Smooth muscle cell (in vitro differentiated cells): ENCODE data around the gene LRP1B. TPM values are rescaled to one million over a fixed set of nuclear protein-coding genes. Genes with fewer than 3 reads are reported as not detected.
A peak's percentile ranks its signal among the peaks of the same experiment; 100 is the strongest.

ENCODE experiments used
- DNase-seq: peaks from one replicate; lab custom pipeline; 2025; ENCODE audit not compliant: unreplicated experiment; lab: John Stamatoyannopoulos, UW
- H2AFZ ChIP-seq: fragments of 200-600 bp; sonication (generic); 2 replicates; pipeline ENCODE4 v1.6.0; 2016; ENCODE audit warnings: antibody characterized with exemption, low read depth, mild to moderate bottlenecking
- H3F3A ChIP-seq: fragments of 200-600 bp; sonication (generic); 2 replicates; pipeline ENCODE4 v1.6.0; 2017; ENCODE audit warnings: antibody characterized with exemption, low read depth
- H3K27ac ChIP-seq: fragments of 200-600 bp; sonication (generic); 2 replicates; pipeline ENCODE4 v1.5.1; 2016; ENCODE audit warnings: low read depth, mild to moderate bottlenecking
- H3K27me3 ChIP-seq: fragments of 200-600 bp; sonication (generic); 2 replicates; pipeline ENCODE4 v1.6.1; 2016; ENCODE audit warnings: low read depth, mild to moderate bottlenecking
- H3K36me3 ChIP-seq: fragments of 200-600 bp; sonication (generic); 2 replicates; pipeline ENCODE4 v1.5.1; 2016; ENCODE audit warnings: low read depth
- H3K4me1 ChIP-seq: fragments of 200-600 bp; sonication (generic); 2 replicates; pipeline ENCODE4 v1.5.1; 2016; ENCODE audit warnings: low read depth
- H3K4me2 ChIP-seq: fragments of 200-600 bp; sonication (generic); 2 replicates; pipeline ENCODE4 v1.6.0; 2016; ENCODE audit warnings: mild to moderate bottlenecking
- H3K4me3 ChIP-seq: fragments of 200-600 bp; sonication (generic); 2 replicates; pipeline ENCODE4 v1.5.1; 2016; ENCODE audit warnings: mild to moderate bottlenecking
- H3K79me2 ChIP-seq: fragments of 200-600 bp; sonication (generic); 2 replicates; pipeline ENCODE4 v1.6.0; 2016; ENCODE audit warnings: low read depth, mild to moderate bottlenecking
- H3K9ac ChIP-seq: fragments of 200-600 bp; sonication (generic); 2 replicates; pipeline ENCODE4 v1.6.0; 2016; ENCODE audit warnings: low read depth
- H3K9me3 ChIP-seq: fragments of 200-600 bp; sonication (generic); replicated peaks from 2 replicates; pipeline ENCODE4 v1.5.1; 2016; ENCODE audit warnings: low read depth
- H4K20me1 ChIP-seq: fragments of 200-600 bp; sonication (generic); 2 replicates; pipeline ENCODE4 v1.6.0; 2016; ENCODE audit warnings: low read depth
- WGBS: methylation state at CpG from one replicate; pipeline ENCODE4 v1.1.7; 2016; ENCODE audit warnings: low lambda C conversion rate; 5-methylcytosine and 5-hydroxymethylcytosine counted together
- polyA plus RNA-seq: library from polyadenylated mRNA; unstranded; fragments of >200 nt; fragmentation: Nextera tagmentation; extraction: Ambion mirVana; gene quantifications from 2 replicates; pipeline ENCODE4 v1.2.1, GENCODE V29; 2016
- total RNA-seq: library from RNA; depleted of rRNA; stranded (reverse); fragments of >200 nt; gene quantifications from 2 replicates; pipeline ENCODE4 v1.2.3, GENCODE V29; 2014
- TF ChIP-seq, protein P1 (sequence below): fragments of 200-600 bp; sonication (generic); IDR thresholded peaks from 2 replicates; pipeline ENCODE4 v1.5.1; 2017; ENCODE audit warnings: borderline replicate concordance, mild to moderate bottlenecking, antibody characterized with exemption; ENCODE audit not compliant: insufficient read depth, poor library complexity, severe bottlenecking

The LRP1B gene
- total and polyA plus RNA-seq, 2 experiments from 2014 or later, result 0.08 to 2.9 TPM

DNA sequence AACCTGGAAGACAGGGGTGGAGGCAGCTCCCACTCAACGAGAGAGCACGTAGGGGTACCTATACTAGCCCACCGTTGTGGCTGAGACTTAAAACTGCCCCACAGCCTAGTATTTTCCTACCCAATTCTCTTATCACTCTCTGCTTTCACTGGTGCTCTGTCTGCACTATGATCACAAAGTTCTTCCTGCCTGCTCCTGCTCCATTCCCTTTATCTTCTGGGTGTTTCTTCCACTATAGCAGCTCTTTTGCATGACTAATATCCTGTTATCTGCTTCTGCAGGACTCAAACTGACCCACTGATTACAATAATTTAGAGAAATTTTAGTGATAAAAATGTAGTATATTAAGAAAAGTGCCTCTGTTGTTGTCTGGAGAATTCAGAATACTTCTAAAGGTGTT, 184.8 kb downstream of the LRP1B start:
- WGBS, result 62% methylated on average over 3 of the region's 3 CpGs
- Histone ChIP-seq H2AFZ (no peak overlapping the region), H4K20me1 (no peaks in the 10 kb centered on the region), H3F3A (no peaks in the 10 kb centered on the region), H3K4me2 (no peak overlapping the region), H3K27me3 (no peaks in the 10 kb centered on the region), H3K79me2 (no peaks in the 10 kb centered on the region), H3K36me3 (no peaks in the 10 kb centered on the region), H3K9me3 (no peaks in the 10 kb centered on the region), H3K4me3 (no peak overlapping the region), H3K9ac (no peak overlapping the region), H3K4me1 (no peaks in the 10 kb centered on the region), H3K27ac (no peak overlapping the region)
- DNase-seq, result no peak
- TF ChIP-seq, protein P1, sequence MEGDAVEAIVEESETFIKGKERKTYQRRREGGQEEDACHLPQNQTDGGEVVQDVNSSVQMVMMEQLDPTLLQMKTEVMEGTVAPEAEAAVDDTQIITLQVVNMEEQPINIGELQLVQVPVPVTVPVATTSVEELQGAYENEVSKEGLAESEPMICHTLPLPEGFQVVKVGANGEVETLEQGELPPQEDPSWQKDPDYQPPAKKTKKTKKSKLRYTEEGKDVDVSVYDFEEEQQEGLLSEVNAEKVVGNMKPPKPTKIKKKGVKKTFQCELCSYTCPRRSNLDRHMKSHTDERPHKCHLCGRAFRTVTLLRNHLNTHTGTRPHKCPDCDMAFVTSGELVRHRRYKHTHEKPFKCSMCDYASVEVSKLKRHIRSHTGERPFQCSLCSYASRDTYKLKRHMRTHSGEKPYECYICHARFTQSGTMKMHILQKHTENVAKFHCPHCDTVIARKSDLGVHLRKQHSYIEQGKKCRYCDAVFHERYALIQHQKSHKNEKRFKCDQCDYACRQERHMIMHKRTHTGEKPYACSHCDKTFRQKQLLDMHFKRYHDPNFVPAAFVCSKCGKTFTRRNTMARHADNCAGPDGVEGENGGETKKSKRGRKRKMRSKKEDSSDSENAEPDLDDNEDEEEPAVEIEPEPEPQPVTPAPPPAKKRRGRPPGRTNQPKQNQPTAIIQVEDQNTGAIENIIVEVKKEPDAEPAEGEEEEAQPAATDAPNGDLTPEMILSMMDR, result no peak

DNA sequence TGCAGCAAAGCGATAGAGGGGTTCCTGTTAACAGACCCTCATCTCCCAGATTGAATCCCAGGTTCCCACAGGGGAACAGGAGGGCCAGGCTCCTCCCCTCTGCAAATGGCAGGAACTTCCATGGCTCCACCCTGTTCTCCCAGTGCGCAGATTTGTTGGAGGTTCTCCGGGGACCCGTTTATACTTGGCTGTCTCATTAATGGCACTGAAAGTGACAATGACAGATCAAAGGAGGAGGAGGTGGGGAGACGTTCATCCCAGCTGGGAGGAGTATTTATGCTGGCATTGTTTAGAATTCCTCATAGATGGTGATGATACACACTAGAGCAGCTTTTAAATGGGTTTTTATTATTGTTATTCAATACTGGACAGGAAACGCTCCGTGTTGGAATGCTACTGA, 186.9 kb downstream of the LRP1B start:
- Histone ChIP-seq H3F3A (no peaks in the 10 kb centered on the region), H3K9ac (no peak overlapping the region), H3K36me3 (no peaks in the 10 kb centered on the region), H3K4me3 (no peak overlapping the region), H3K9me3 (no peaks in the 10 kb centered on the region), H4K20me1 (no peaks in the 10 kb centered on the region), H3K27ac (no peak overlapping the region), H3K4me2 (no peak overlapping the region), H3K79me2 (no peaks in the 10 kb centered on the region), H2AFZ (no peak overlapping the region), H3K4me1 (no peaks in the 10 kb centered on the region), H3K27me3 (no peaks in the 10 kb centered on the region)
- DNase-seq, result no peak
- WGBS, result 86% methylated on average over 7 of the region's 7 CpGs
- TF ChIP-seq, protein P1, result no peak

DNA sequence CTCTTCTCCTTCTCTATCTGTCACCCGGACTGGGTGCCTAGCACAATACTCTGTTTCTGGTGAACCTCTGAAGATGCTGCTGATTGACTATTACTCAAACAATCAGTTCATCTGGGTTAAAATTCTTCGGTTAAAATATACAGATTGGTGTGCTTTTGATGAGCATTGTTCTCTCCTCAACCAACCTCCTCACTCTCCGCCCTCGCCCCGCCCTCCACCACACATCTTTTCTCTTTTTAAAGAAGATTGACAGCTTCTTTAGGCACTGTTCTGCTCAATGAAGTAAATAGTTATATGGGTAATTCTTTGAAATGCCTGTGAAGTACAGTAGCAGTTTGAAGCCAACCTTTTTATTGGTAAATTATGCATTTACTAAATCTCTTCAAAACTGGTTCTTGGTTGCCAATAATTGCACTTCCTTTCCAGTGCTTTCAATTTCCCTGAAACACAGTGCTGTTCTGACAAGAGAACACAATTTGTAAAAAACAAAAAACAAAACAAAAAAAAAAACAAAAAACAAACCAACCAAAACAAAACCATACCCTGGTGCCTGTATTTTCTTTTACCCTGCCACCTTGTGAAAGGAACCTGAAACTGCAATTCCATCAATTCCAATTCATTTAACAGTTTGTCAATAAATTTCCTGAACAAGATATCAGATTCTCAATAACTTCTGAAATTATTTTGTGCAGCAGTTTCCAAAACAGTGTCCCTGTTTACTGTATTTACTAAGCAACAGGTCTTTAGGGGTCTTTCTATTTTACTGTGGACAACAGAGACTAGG, 188.6 kb downstream of the LRP1B start:
- 76% methylated on average over 5 of the region's 5 CpGs for WGBS
- H3F3A ChIP-seq, result no peaks in the 10 kb centered on the region
- H2AFZ ChIP-seq, result peak overlapping the region; percentile 46
- H3K4me3 ChIP-seq, result no peak overlapping the region
- no peaks in the 10 kb centered on the region for H3K9me3 ChIP-seq
- no peak overlapping the region for H3K9ac ChIP-seq
- TF ChIP-seq, protein P1, result peak; percentile 48
- H3K27me3 ChIP-seq, result no peaks in the 10 kb centered on the region
- H3K27ac ChIP-seq, result no peak overlapping the region
- no peaks in the 10 kb centered on the region for H3K4me1 ChIP-seq
- no peaks in the 10 kb centered on the region for H3K36me3 ChIP-seq
- H4K20me1 ChIP-seq, result no peaks in the 10 kb centered on the region
- no peak for DNase-seq
- H3K79me2 ChIP-seq, result no peaks in the 10 kb centered on the region
- H3K4me2 ChIP-seq, result no peak overlapping the region

DNA sequence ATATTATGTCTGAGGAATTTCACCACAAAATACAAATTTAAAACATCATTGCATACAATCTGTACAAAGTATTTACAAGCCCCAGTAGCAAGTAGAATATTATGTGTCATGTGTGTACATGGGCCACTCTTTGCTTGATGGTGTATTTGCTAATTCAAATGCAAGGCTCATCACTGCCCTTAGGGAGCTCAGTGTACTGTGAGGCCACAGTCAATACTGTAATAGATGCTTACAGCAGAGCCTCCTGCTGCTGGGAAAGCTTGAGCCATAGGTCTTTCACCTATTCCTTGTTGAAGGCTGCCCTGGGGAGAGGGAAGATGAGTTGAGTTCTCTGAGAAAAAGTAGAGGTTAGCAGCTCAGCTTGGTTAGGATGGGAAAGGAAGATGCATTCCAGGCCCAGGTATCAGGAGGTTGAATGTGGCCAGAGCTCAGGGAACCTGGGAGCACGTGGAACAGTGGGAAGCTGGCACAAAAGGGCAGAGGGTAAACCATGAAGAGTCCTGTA, 189.6 kb downstream of the LRP1B start:
- H3K4me2 ChIP-seq, result no peak overlapping the region
- H3K4me3 ChIP-seq, result no peak overlapping the region
- no peaks in the 10 kb centered on the region for H3K27me3 ChIP-seq
- TF ChIP-seq, protein P1, result no peak
- H3K36me3 ChIP-seq, result no peaks in the 10 kb centered on the region
- no peaks in the 10 kb centered on the region for H4K20me1 ChIP-seq
- H3K27ac ChIP-seq, result no peak overlapping the region
- H3K4me1 ChIP-seq, result no peaks in the 10 kb centered on the region
- H3F3A ChIP-seq, result no peaks in the 10 kb centered on the region
- H3K9me3 ChIP-seq, result no peaks in the 10 kb centered on the region
- H3K79me2 ChIP-seq, result no peaks in the 10 kb centered on the region
- no peak overlapping the region for H2AFZ ChIP-seq
- no peak overlapping the region for H3K9ac ChIP-seq
- DNase-seq, result no peak
- WGBS, result 94% methylated on average over 1 of the region's 1 CpG
